HEK293 (cell line): ENCODE results near the gene ACTR3C.
"Not testable (repeated sequence)": the region's sequence is repeated elsewhere in the genome, so short reads cannot be mapped to it uniquely, and the experiment has no call there.

Experiments
- ZNF121 ChIP-seq: fragments of 450-650 bp; formaldehyde crosslinking; IDR thresholded peaks from 2 replicates; pipeline ENCODE4 v1.5.1; 2016; ENCODE audit warnings: missing biosample characterization, missing genetic modification characterization
- ZNF2 ChIP-seq: fragments of 450-650 bp; formaldehyde crosslinking; IDR thresholded peaks from 2 replicates; pipeline ENCODE4 v1.5.1; 2016; ENCODE audit warnings: missing biosample characterization, missing genetic modification characterization
- ZNF423 ChIP-seq: fragments of 450-650 bp; formaldehyde crosslinking; IDR thresholded peaks from 2 replicates; pipeline ENCODE4 v1.5.1; 2016; ENCODE audit warnings: missing biosample characterization, missing genetic modification characterization
- ZNF707 ChIP-seq: fragments of 450-650 bp; formaldehyde crosslinking; IDR thresholded peaks from 2 replicates; pipeline ENCODE4 v1.5.1; 2016; ENCODE audit warnings: missing biosample characterization, missing genetic modification characterization
- ZSCAN30 ChIP-seq: fragments of 450-650 bp; IDR thresholded peaks from 2 replicates; pipeline ENCODE4 v1.5.1; 2018; ENCODE audit warnings: missing biosample characterization, mild to moderate bottlenecking, missing genetic modification characterization, moderate library complexity
- TF ChIP-seq, protein P1 (sequence below): fragments of 450-650 bp; formaldehyde crosslinking; IDR thresholded peaks from 2 replicates; pipeline ENCODE4 v1.5.1; 2016; ENCODE audit warnings: missing biosample characterization, missing genetic modification characterization

- not testable (repeated sequence) for TF ChIP-seq ZSCAN30 (tag by site-specific recombination); ZNF2 (tag by site-specific recombination); ZNF423; ZNF121 (tag by site-specific recombination); ZNF707
- TF ChIP-seq, protein P1, sequence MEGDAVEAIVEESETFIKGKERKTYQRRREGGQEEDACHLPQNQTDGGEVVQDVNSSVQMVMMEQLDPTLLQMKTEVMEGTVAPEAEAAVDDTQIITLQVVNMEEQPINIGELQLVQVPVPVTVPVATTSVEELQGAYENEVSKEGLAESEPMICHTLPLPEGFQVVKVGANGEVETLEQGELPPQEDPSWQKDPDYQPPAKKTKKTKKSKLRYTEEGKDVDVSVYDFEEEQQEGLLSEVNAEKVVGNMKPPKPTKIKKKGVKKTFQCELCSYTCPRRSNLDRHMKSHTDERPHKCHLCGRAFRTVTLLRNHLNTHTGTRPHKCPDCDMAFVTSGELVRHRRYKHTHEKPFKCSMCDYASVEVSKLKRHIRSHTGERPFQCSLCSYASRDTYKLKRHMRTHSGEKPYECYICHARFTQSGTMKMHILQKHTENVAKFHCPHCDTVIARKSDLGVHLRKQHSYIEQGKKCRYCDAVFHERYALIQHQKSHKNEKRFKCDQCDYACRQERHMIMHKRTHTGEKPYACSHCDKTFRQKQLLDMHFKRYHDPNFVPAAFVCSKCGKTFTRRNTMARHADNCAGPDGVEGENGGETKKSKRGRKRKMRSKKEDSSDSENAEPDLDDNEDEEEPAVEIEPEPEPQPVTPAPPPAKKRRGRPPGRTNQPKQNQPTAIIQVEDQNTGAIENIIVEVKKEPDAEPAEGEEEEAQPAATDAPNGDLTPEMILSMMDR (tag by site-specific recombination) = not testable (repeated sequence)
These were observed 75.6 kb downstream of the ACTR3C start for GRCh38 chr7:150247745-150248144.
